Duodenal mucosa (tissue), 2 donors: ENCODE data around the gene EVA1A.

Experiments used
- H3K27ac ChIP-seq: one replicate; pipeline ENCODE4 v1.7.0; 2013; ENCODE audit warnings: low read depth, low read length
- H3K27me3 ChIP-seq, 2 donors: one replicate each; pipeline ENCODE4 v1.7.0; 2013; ENCODE audit warnings: low read length in 2 of 2, control low read depth in 1 of 2; ENCODE audit not compliant: insufficient read depth in 2 of 2, control insufficient read depth in 1 of 2
- H3K36me3 ChIP-seq, 2 donors: one replicate each; pipeline ENCODE4 v1.7.0; 2013; ENCODE audit warnings: low read length in 2 of 2, control low read depth in 1 of 2; ENCODE audit not compliant: insufficient read depth in 2 of 2, control insufficient read depth in 1 of 2
- H3K4me1 ChIP-seq, 2 donors: one replicate each; pipeline ENCODE4 v1.7.0; 2013; ENCODE audit warnings: low read length in 2 of 2, control low read depth in 1 of 2; ENCODE audit not compliant: insufficient read depth in 2 of 2, control insufficient read depth in 1 of 2
- H3K4me3 ChIP-seq, 2 donors: one replicate each; pipeline ENCODE4 v1.7.0; 2013; ENCODE audit warnings: low read length in 2 of 2, low read depth in 1 of 2
- H3K9ac ChIP-seq, 2 donors: one replicate each; pipeline ENCODE4 v1.7.0; 2013; ENCODE audit warnings: low read length in 2 of 2, low read depth in 1 of 2
- H3K9me3 ChIP-seq, 2 donors: one replicate each; pipeline ENCODE4 v1.7.0; 2013; ENCODE audit warnings: low read length in 2 of 2, control low read depth in 1 of 2; ENCODE audit not compliant: control insufficient read depth in 1 of 2

EVA1A gene

DNA sequence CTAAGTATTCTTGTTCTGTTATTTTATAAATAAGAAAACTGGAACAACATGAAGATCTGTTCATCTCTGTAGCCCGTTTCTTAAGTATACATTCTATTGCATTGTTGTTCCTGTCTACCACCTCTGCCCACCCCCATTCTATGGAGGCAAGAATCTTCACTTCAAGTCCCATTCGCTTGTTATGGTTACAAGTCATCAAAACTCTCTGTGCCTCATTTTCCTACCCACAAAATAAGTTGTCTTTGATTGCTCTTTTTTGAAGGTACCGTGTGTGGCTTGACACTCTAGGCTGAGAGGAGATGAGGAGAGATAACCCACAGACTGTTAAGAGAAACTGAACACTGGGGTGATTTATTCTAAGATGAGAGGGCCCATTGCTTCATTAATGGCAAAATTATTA is 2.9 kb upstream of the EVA1A start:
- Histone ChIP-seq H3K4me3 (no peak overlapping the region), H3K9me3 (no peaks in the 10 kb centered on the region), H3K27me3 (no peaks in the 10 kb centered on the region), H3K9ac (no peak overlapping the region), H3K36me3 (no peaks in the 10 kb centered on the region), H3K4me1 (peaks cover 11 to 12% of the 10 kb centered on the region in 2 donors), H3K27ac (no peak overlapping the region)

DNA sequence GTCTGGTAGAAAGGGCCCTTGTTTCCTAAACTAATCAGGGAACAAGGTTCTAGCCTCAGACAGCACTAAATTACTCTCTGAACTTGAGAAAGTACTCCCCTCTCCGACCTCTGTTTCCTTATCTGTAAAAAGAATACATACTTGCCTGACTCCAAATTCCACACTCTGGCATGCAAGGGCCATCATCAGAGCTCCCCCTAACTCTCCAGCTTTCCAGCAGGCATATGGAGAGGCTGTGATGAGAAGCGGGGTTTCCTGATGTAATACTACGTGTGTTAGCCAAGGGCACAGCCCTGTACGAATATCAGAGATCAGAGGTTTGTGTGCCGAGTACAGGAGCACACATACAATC is 1.8 kb upstream of the EVA1A start:
- Histone ChIP-seq H3K27me3 (no peaks in the 10 kb centered on the region), H3K4me1 (peaks cover 11 to 12% of the 10 kb centered on the region in 2 donors), H3K9me3 (no peaks in the 10 kb centered on the region), H3K9ac (no peak overlapping the region), H3K36me3 (no peaks in the 10 kb centered on the region), H3K4me3 (no peak overlapping the region), H3K27ac (no peak overlapping the region)

DNA sequence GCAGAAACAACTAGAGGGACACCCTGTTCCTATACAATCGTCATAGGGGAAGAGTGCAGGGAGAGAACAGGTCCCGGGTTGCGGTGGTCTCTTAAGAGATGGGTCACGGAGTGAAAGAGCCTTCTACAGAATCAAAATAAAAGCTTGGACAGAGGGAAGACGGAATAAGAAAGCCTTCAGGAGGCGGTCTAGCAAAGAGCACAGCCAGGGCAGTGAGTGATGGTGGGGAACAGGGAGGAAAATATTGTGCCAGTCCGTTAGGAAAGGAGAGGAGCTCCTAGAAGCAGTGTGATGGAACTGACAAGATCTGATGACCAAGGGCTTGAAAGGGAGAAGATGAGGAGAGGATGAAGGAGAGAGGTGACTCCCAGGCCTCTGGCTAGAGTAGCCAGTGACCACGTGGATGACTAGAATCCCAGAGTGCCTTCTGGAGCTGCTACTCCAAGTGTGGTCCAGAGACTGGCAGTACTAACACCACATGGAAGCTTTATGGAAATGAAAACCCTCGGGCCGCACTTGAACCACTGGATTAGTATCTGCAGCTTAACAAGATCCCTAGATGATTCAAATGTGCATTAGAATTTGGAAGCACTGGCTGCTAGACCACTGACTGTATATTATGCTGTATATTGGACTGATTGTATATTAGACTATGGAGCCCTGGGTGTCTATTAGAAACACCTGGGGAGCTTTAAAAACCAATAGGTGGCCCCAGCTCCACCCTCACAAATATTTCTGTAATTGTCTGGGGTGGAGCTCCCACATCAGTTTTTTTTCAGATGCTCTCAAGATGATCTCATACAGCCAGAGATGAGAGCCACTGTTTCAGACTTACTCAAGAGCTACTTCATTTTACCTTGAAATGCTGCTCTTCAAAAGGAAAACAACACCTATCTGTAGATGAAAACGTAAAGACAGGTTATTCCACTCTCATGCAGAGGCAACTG is 1.1 kb upstream of the EVA1A start:
- H3K9me3 ChIP-seq: no peaks in the 10 kb centered on the region
- no peak overlapping the region for H3K27ac ChIP-seq
- H3K4me3 ChIP-seq: peak overlapping the region in 1 of 2 donors; percentile 76
- H3K36me3 ChIP-seq: no peaks in the 10 kb centered on the region
- H3K27me3 ChIP-seq: no peaks in the 10 kb centered on the region
- H3K4me1 ChIP-seq: peaks cover 11 to 12% of the 10 kb centered on the region in 2 donors
- no peak overlapping the region for H3K9ac ChIP-seq

DNA sequence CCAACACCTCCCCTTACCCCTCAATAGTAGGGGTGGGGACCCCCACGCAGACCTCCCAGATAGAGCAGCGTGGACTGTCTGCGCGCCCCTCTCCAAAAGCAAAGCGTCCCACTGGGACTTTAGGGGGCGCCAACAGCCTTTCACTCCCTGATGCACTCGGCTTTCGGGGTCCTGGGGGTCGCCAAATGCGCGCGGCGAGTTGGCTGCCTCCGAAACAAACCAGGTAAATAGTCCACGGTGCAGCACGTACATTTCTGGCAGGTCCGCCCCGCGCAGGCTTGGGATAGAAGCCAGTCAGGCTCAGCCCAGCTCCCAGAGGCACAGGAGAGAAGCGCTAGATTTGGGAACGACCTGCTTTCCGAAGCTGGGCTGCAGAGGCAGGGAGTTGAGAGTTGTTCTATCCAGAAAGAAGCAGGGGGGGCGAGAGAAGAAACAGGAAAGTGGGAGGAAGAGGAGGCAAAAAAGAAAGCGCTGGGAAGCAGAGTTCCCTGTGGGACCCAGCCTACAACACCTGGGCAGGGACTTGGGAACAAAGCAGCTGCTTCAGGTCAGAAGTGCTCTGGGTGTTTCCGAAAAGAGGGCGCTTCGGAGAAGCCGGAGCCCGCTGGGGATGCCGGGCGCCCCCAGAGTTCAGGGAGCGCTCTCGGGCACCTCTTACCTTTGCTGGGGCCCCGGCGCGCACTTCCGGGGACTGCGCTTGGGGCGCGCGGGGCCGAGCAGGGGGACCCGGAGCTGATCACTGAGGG is 544 bp downstream of the EVA1A start:
- Histone ChIP-seq H3K36me3 (no peaks in the 10 kb centered on the region), H3K4me1 (peaks cover 6 to 12% of the 10 kb centered on the region in 2 donors), H3K27ac (peak overlapping the region; percentile 55), H3K9me3 (no peaks in the 10 kb centered on the region), H3K4me3 (peak overlapping the region; percentile 69 to 76), H3K9ac (peak overlapping the region; percentile 33 to 35), H3K27me3 (no peaks in the 10 kb centered on the region)

DNA sequence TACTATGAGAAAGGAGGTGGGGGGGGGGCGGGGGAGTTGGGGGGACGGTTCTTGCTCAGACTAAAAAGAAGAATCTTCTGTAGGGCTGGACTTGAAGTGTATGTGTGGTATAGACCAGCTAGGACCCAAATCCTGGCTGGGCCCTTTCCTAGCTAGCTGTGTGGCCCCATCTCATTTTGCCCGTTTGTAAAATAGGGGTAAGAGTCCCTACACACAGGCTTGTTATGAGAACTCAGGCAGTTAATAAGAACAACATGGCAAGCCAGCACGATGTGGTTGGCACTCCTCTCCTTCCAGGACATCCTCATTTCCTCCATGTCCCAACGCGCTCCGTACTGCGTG is 1.1 kb downstream of the EVA1A start:
- Histone ChIP-seq H3K36me3 (no peaks in the 10 kb centered on the region), H3K4me3 (peak overlapping the region; percentile 69 to 76), H3K27me3 (no peaks in the 10 kb centered on the region), H3K27ac (peak overlapping the region; percentile 22), H3K9me3 (no peaks in the 10 kb centered on the region), H3K9ac (peak overlapping the region; percentile 33 to 35), H3K4me1 (peaks cover 6 to 12% of the 10 kb centered on the region in 2 donors)

DNA sequence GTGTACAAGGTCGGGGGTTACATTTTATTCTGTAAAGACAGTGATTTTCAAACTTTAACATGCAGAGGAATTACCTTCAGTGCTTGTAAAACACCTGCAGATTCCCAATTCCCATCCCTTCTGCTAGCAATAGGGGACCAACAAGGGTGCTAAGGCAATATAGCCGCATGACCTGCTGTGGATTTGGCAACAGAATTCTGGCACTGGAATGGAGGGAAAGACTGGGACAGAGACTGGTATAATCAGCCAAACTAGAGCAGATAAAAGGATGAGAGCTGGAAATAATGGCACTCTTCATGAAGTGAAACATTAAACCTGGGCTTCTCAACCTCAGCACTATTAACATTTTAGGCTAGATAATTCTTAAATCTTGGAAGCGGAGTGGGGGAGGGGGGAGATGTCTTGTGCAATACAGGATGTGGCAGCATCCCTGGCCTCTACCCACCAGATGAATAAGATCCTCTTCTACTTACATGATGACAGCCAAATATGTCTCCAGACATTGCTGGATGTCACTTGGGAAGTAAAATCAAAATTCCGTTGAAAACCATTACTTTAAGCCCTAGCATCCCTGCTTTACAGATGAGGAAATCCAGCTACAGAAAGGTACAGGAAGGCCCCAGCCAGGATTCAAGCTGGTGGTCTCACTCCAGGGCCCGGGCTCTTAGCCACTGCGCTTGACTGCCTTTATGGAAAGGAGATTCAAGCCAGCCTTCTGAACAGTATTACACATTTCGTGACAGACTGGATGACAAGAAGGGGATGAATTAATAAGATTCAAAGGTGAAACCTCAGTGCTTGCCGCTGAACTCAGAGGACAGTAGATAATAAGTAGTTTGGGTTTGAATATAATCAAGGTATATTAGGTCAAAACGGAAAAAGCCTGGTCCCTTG is 1.7 kb downstream of the EVA1A start:
- Histone ChIP-seq H3K4me3 (no peak overlapping the region), H3K4me1 (peaks cover 6 to 12% of the 10 kb centered on the region in 2 donors), H3K27me3 (no peaks in the 10 kb centered on the region), H3K9ac (no peak overlapping the region), H3K27ac (no peak overlapping the region), H3K9me3 (no peaks in the 10 kb centered on the region), H3K36me3 (no peaks in the 10 kb centered on the region)

DNA sequence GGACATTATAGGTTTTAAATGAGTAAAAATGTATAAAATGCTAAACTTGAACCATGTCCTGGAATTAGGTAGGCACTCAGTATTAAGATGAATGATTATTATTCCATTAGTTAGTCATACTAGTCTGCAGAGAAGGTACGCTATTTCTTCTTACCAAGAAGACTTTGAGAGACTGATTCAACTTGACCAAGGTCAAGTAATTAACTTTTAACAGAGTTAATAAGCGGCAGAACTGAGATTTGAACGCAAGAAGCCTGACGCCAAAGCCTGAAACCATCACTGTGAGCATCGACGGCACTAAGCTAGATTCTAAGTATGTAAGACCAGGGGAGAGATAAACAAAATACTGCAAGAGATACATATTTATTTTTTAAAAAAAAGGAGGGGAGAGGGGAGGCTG is 2.6 kb downstream of the EVA1A start:
- Histone ChIP-seq H3K4me3 (no peak overlapping the region), H3K4me1 (peaks cover 6 to 12% of the 10 kb centered on the region in 2 donors), H3K36me3 (no peaks in the 10 kb centered on the region), H3K9ac (no peak overlapping the region), H3K9me3 (no peaks in the 10 kb centered on the region), H3K27me3 (no peaks in the 10 kb centered on the region), H3K27ac (no peak overlapping the region)

DNA sequence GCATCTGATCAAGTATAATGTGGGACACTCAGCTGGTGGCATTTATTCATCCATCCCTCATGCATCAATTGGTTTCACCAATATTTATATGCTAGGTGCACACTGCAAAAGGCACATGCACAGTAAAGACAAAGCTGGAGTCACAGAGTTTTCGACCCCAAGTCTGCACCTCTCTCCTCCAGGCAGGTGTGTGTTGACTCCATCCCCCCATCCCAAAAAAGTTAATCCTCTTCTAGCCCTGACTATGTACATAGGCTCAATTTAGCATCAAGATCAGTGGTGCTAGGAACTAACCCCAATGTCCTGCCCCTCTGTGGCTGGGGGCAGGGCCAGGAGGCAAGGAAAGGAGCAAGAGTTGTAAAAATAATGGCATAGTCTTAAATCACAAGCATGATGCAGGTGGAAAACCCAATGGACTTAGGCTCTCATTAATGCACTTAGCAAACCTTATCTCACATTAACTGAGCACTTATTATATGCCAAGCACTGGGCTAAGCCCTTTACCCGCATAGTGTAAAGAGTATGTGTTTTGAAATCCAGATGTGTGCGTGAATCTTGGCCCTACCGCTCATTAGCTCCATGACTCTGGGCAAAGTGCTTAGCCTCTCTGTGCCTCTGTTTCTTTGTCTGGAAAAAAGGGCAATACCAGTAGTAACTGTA is 3.1 kb downstream of the EVA1A start:
- Histone ChIP-seq H3K27ac (no peak overlapping the region), H3K27me3 (no peaks in the 10 kb centered on the region), H3K36me3 (no peaks in the 10 kb centered on the region), H3K4me3 (no peak overlapping the region), H3K9ac (no peak overlapping the region), H3K4me1 (peaks cover 6 to 12% of the 10 kb centered on the region in 2 donors), H3K9me3 (no peaks in the 10 kb centered on the region)

DNA sequence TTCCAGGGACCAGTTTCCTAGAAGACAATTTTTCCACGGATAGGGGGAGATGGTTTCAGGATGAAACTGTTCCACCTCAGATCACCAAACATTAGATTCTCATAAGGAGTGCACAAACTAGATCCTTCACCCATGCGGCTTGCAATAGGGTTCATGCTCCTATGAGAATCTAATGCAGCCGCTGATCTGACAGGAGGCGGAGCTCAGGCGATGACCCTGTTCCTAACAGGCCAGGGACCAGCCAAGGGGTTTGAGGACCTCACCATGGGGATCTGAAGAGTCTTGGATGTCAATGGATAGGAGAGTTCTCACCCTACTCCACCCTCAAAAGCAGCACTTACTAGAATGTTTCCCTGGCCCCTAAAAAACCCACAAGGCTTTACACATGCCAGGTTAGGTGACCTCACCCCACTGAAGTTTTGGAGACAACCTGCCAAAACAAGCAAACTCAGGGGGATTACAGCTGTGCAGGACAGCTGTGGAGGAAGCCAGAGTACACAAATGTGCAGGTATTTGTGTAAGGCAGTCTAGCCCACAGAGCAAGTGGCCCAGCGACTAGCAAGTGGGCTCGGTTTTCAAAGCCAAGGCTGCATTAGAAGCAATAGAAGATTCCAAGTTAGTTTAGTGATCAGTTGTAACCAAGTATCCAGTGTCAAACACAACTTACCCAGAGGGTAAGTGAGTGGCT is 3.9 kb downstream of the EVA1A start:
- H3K4me1 ChIP-seq: peaks cover under 1 to 12% of the 10 kb centered on the region in 2 donors
- no peak overlapping the region for H3K9ac ChIP-seq
- H3K9me3 ChIP-seq: no peaks in the 10 kb centered on the region
- H3K36me3 ChIP-seq: no peaks in the 10 kb centered on the region
- no peak overlapping the region for H3K27ac ChIP-seq
- H3K4me3 ChIP-seq: no peak overlapping the region
- no peaks in the 10 kb centered on the region for H3K27me3 ChIP-seq
